ENCODE results near the gene GFER. TPM values are rescaled to one million over a fixed set of nuclear protein-coding genes. Genes with fewer than 3 reads are reported as not detected.
"Not testable (repeated sequence)": the region's sequence is repeated elsewhere in the genome, so short reads cannot be mapped to it uniquely, and the experiment has no call there.

The GFER gene
- total RNA-seq, 1 donor from 2014 or later, result 42.8 TPM

DNA sequence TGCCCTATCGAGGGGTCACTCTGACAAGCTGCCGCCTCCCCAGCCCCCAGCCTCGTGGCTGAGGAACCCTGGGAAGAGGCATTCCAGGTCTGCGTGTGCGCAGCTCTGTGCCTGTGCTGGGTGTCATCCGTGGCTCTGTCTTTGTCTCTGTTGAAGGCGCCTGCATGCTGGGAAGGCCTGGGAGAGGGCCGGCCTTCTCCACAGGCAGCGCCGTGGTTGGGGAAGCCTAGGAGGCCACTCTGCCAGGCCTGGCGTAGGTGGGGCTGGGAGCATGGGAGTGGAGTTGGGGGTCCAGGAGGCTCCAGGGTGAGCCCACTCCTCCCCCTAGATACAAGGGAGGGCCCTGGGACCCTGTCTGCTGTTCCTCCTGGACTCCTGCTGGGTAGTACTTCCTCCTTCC, 46.0 kb downstream of the GFER start:
- H3K27ac Mint-ChIP-seq, result no peak overlapping the region
- DNase-seq, result no peak
- H3K4me1 Mint-ChIP-seq, result no peaks in the 10 kb centered on the region
- no peaks in the 10 kb centered on the region for H3K9me3 Mint-ChIP-seq
- no peak overlapping the region for H3K4me3 Mint-ChIP-seq
- peaks cover 27% of the 10 kb centered on the region for H3K27me3 Mint-ChIP-seq
- H3K36me3 Mint-ChIP-seq (ENCODE audit: low read depth), result no peaks in the 10 kb centered on the region
- intact Hi-C loops (cut with micrococcal nuclease), result no loop called here

DNA sequence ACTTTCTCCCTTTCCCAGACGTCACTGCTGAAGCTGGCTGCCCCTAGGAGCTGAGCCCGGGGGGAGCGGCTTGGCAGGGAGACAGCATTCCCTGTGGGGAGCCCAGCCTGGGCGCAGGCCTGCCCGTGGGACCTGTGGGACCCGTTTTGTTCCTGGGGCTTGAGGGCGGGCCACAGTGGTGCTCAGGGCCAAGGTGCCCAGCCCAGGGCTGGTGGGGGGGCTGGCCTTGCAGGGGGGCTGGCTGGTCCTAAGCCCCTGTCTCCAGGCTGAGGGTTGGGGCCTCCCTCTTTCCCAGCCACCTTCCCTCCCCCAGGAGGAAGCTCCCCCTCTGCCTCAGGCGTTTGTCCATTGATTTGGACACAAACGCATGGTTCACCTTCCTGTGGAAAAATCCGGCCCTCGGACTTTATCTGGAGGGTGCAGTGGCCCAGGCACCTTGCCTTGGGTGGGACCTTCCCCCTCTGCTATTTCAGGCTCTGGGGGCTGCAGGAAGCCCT, 47.1 kb downstream of the GFER start:
- DNase-seq, result no peak
- intact Hi-C loops (cut with micrococcal nuclease), result no loop called here
- Mint-ChIP-seq H3K27ac (no peak overlapping the region), H3K36me3 (ENCODE audit: low read depth) (no peaks in the 10 kb centered on the region), H3K4me1 (no peaks in the 10 kb centered on the region), H3K4me3 (no peak overlapping the region), H3K27me3 (peaks cover 18% of the 10 kb centered on the region), H3K9me3 (no peaks in the 10 kb centered on the region)

DNA sequence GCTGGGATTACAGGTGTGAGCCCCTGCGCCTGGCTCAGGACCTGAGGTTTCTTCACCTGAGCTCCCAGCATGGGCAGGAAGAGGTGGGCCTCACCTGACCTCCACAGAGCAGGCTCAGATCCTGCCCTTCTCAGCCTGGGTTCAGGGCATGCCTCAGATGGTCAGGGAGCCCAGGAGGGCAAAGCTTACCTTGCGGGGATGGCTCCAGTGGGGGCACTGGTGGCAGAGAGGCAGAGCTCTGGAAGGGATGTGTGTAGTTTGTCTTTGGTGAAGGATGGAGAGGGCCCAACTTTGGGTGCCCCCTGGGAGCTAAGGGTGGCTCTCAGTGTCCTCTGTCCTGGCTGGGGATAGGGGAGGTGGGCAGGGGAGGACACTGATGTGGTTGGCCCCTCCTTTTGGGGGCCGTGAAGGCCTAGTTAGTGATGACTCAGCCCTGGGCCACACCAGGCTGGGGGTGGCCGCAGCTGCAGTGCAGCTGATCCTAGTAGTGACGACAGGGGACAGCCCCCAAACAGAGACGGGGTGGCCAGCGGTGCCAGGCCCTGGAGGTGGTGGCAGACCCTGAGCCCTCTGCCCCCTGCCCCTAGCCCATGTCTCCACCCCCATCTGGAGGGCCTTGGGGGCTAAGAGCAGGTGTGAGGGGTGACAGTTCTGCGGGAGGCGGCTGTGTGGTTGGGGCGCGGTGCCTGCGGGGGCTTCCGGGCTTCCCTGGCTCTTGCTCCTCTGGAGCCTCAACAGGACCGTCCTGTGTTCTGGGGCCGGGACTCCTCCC, 48.5 kb downstream of the GFER start:
- peaks cover 16% of the 10 kb centered on the region for H3K27me3 Mint-ChIP-seq
- H3K36me3 Mint-ChIP-seq (ENCODE audit: low read depth), result no peaks in the 10 kb centered on the region
- DNase-seq, result no peak
- intact Hi-C loops (cut with micrococcal nuclease), result no loop called here
- H3K9me3 Mint-ChIP-seq, result no peaks in the 10 kb centered on the region
- H3K4me1 Mint-ChIP-seq, result no peaks in the 10 kb centered on the region
- H3K4me3 Mint-ChIP-seq, result no peak overlapping the region
- H3K27ac Mint-ChIP-seq, result no peak overlapping the region

DNA sequence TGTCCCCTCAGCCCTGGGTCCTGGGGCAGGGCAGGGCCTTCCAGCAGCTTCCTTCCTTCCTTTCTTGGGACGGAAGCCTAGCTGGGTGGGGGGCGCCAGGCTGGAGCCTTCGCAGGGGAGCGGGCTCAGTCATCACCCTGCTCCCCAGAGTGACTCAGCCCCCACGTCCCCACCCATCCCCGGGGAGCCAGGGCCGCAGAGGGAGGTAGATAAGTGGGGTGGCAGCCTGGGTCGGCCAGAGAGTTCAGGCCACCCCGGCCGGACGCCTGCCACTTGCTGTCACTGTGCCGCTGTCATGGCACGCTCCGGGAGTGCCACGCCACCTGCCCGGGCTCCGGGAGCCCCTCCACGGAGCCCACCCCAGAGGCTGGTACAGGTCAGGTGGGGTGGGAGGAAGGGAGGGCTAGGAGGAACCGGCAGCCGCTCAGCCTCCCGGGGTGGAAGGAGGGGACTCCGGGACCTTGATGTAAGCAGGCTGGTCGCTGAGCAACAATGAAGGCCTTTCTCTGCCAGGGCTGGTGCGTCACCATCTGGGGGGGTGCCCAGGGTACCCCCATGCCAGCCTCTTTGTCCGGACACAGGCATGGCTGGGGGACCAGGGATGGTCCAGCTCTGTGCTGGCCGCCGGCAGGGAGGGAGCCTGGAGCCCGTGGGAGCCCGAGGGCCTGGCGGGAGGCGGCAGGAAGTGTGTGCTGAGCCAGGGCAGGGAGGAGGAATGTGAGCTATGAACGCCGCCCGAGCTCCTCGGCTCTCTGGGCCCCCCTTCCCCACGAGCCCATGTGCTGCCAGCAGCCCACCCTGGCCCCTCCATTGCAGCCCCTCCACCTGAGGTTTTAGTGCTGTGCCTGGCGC, 49.3 kb downstream of the GFER start:
- Mint-ChIP-seq H3K4me3 (no peak overlapping the region), H3K36me3 (ENCODE audit: low read depth) (no peaks in the 10 kb centered on the region), H3K4me1 (no peaks in the 10 kb centered on the region), H3K9me3 (no peaks in the 10 kb centered on the region), H3K27me3 (peaks cover 7% of the 10 kb centered on the region), H3K27ac (no peak overlapping the region)
- DNase-seq, result no peak
- intact Hi-C loops (cut with micrococcal nuclease), result no loop called here

DNA sequence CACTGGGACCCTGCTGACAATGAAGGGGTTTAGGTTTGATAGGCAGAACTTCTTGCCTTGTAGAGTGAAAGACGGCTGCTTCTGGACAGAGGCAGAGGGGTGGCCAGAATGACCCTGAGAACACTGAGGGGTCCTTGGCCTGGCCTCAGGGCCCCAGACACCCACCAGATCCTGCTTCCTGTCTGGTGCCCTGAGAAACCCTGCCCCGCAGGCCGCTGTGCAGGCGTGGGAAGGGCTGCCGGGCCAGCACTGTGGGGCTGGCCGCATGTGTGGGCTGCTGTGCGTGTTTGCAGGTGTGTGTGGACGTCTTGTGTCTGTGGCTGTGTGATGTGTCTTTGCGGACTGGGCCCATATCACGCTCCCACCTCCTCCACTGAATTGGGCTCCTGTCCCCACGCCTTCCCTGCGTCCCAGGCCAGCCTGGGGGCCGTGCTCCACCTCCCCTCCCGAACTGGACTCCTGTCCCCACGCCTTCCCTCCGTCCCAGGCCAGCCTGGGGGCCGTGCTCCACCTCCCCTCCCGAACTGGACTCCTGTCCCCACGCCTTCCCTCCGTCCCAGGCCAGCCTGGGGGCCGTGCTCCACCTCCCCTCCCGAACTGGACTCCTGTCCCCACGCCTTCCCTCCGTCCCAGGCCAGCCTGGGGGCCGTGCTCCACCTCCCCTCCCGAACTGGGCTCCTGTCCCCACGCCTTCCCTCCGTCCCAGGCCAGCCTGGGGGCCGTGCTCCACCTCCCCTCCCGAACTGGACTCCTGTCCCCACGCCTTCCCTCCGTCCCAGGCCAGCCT, 50.1 kb downstream of the GFER start:
- H3K9me3 Mint-ChIP-seq; DNase-seq; H3K27ac Mint-ChIP-seq; H3K27me3 Mint-ChIP-seq; H3K36me3 Mint-ChIP-seq (ENCODE audit: low read depth); intact Hi-C loops (cut with micrococcal nuclease); H3K4me3 Mint-ChIP-seq; H3K4me1 Mint-ChIP-seq: not testable (repeated sequence)

DNA sequence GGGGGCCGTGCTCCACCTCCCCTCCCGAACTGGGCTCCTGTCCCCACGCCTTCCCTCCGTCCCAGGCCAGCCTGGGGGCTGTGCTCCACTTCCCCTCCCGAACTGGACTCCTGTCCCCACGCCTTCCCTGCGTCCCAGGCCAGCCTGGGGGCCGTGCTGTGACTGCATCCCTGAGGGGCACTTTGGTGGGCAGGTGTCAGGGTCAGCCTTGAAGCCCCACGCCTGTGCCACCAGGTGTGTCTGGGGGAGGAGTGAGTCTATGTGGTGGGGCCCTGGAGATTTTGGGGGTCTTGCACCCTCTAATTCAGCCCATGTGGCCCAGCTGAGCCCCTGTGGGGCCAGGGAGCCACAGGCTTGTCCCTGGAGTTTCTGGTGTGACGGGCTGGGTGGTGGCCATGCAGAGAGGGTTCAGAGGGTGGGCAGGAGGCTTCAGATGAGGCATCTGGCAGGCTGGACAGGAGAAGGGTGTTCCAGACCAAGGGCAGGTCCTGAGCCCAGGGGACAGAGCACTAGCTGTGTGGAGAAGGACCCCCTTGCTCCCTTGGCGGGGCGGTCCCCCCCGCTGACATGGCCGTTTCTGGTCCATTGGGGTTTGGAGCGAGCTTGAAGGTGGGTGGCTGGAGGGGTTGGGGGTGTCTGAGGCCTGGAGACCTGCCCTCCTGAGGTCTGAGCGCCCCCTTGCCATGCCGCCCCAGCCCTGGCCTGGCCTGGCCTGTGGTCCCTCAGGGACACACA, 50.9 kb downstream of the GFER start:
- no peaks in the 10 kb centered on the region for H3K36me3 Mint-ChIP-seq (ENCODE audit: low read depth)
- no peak overlapping the region for H3K4me3 Mint-ChIP-seq
- no peak for DNase-seq
- H3K4me1 Mint-ChIP-seq, result no peaks in the 10 kb centered on the region
- no peaks in the 10 kb centered on the region for H3K9me3 Mint-ChIP-seq
- no peaks in the 10 kb centered on the region for H3K27me3 Mint-ChIP-seq
- no peak overlapping the region for H3K27ac Mint-ChIP-seq
- intact Hi-C loops (cut with micrococcal nuclease), result no loop called here

DNA sequence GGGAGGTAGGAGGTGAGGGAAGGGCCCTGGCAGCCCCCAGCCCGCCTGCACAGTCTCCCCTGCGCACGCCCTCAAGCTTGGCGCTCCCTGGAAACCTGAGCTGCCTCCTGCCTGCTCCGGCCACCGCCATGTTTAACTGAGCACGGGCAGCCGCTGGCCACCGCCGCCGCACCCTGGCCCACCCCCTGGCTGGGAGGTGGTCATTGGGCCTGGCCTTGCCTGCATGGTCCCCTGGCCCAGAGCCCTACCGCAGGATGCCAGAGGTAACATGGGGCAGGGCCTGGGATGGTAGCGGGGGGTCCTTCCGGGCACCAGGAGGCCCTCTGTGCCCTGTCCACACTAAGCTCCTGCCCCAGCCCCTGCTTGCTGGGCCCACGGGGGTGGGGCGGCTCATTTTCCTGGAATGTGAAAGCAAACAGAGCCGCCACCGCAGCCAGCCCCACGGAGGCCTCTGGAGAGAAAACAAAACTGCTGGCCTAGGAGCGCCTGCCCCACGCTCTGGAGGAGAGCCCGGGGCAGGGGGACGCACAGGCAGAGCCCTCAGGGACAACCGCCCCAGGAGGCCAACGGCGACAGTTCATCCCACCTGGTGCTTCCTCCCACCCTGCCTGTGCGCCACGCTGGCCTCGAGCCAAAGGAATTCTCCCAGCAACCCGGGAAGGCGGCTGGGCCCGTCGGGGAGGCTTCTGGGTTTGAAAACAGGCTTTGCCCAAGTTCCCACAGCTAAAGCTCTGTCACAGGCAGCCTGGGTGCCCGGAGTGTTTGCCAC, 51.6 kb downstream of the GFER start:
- H3K4me1 Mint-ChIP-seq, result no peaks in the 10 kb centered on the region
- no peaks in the 10 kb centered on the region for H3K9me3 Mint-ChIP-seq
- no peaks in the 10 kb centered on the region for H3K27me3 Mint-ChIP-seq
- intact Hi-C loops (cut with micrococcal nuclease), result no loop called here
- no peaks in the 10 kb centered on the region for H3K36me3 Mint-ChIP-seq (ENCODE audit: low read depth)
- no peak overlapping the region for H3K4me3 Mint-ChIP-seq
- H3K27ac Mint-ChIP-seq, result no peak overlapping the region
- DNase-seq, result no peak

DNA sequence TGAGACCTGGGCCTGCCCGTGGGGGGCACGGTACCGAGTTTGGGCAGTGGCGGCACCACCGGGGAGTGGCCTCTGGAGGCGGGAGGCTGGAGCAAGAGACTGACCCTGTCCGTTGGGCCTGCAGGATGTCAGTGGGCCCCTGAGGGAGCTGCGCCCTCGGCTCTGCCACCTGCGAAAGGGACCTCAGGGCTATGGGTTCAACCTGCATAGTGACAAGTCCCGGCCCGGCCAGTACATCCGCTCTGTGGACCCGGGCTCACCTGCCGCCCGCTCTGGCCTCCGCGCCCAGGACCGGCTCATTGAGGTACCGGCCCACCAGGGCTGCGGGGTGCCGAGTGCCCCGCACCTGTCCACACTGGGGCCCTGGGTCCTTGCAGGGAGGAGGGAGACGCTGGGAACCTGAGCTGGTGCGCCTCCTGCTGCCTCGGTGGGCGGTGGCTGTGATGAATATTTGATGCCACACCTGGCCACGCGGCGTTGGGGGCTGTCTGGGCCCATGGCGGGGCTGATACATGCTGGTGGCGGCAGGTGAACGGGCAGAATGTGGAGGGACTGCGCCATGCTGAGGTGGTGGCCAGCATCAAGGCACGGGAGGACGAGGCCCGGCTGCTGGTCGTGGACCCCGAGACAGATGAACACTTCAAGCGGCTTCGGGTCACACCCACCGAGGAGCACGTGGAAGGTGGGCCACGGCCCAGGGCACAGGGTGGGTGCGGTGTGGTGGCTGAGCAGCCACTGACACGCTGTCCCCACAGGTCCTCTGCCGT, 52.4 kb downstream of the GFER start:
- H3K4me3 Mint-ChIP-seq, result no peak overlapping the region
- H3K27me3 Mint-ChIP-seq, result no peaks in the 10 kb centered on the region
- intact Hi-C loops (cut with micrococcal nuclease), result no loop called here
- H3K4me1 Mint-ChIP-seq, result no peaks in the 10 kb centered on the region
- DNase-seq, result no peak
- H3K9me3 Mint-ChIP-seq, result no peaks in the 10 kb centered on the region
- H3K36me3 Mint-ChIP-seq (ENCODE audit: low read depth), result no peaks in the 10 kb centered on the region
- no peak overlapping the region for H3K27ac Mint-ChIP-seq

DNA sequence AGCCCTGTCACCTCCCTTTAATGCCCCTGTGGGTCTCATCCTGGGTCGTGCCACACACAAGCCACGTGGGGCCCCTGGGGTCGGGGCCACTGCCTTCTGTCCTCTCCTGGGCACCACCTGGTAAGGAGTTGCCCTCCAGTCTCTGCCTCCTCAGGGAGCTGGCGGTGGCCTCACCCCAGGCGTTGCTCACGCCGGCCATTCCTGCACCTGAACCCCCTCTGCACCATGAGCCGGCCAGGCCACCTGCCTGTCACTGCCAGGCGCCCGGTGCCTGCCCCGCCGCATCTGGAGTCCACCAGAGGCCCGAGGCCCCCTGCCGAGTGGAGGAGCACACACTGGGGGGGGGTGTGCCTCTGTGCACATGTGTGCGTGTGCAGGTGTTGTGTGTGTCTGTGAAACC, 53.1 kb downstream of the GFER start:
- intact Hi-C loops (cut with micrococcal nuclease), result no loop called here
- Mint-ChIP-seq H3K27me3 (no peaks in the 10 kb centered on the region), H3K27ac (no peak overlapping the region), H3K4me1 (no peaks in the 10 kb centered on the region), H3K36me3 (ENCODE audit: low read depth) (no peaks in the 10 kb centered on the region), H3K9me3 (no peaks in the 10 kb centered on the region), H3K4me3 (no peak overlapping the region)
- DNase-seq, result no peak

Other genes starting within 250 kb of the GFER start
- gene NME3, start 212.7 kb upstream of the GFER start, total RNA-seq, result 46.3 and 50.0 TPM in 2 replicates
- 28.2 and 30.0 TPM in 2 replicates for gene EME2, start 211.4 kb upstream of the GFER start, total RNA-seq
- 201 and 207 TPM in 2 replicates for gene MRPS34, start 211.1 kb upstream of the GFER start, total RNA-seq
- 24.6 and 24.9 TPM in 2 replicates for gene SPSB3, start 201.6 kb upstream of the GFER start, total RNA-seq
- gene NUBP2, start 201.2 kb upstream of the GFER start, total RNA-seq, result 77.4 and 81.1 TPM in 2 replicates
- gene IGFALS, start 190.5 kb upstream of the GFER start, total RNA-seq, result 0.12 TPM in 1 of 2 replicates, not detected in the other
- gene HAGH, start 157.4 kb upstream of the GFER start, total RNA-seq, result 50.3 and 57.7 TPM in 2 replicates
- 20.2 and 21.7 TPM in 2 replicates for gene FAHD1, start 157.0 kb upstream of the GFER start, total RNA-seq
- not detected in 2 replicates for gene MEIOB, start 112.0 kb upstream of the GFER start, total RNA-seq
- not detected in 2 replicates for gene HS3ST6, start 65.8 kb upstream of the GFER start, total RNA-seq
- gene MSRB1, start 41.0 kb upstream of the GFER start, total RNA-seq, result 22.8 and 23.0 TPM in 2 replicates
- 1.0 TPM in 1 of 2 replicates, not detected in the other for gene RPL3L, start 29.5 kb upstream of the GFER start, total RNA-seq
- 136 and 141 TPM in 2 replicates for gene NDUFB10, start 24.7 kb upstream of the GFER start, total RNA-seq
- 3,359 and 3,401 TPM in 2 replicates for gene RPS2, start 19.4 kb upstream of the GFER start, total RNA-seq
- gene RNF151, start 17.3 kb upstream of the GFER start, total RNA-seq, result 0.57 TPM in 1 of 2 replicates, not detected in the other
- 81.4 and 87.5 TPM in 2 replicates for gene TBL3, start 12.1 kb upstream of the GFER start, total RNA-seq
- 0.56 TPM in 1 of 2 replicates, not detected in the other for gene NOXO1, start 2.7 kb upstream of the GFER start, total RNA-seq
- gene SYNGR3, start 5.8 kb downstream of the GFER start, total RNA-seq, result 18.1 and 20.2 TPM in 2 replicates
- 93.9 and 99.0 TPM in 2 replicates for gene ZNF598, start 25.6 kb downstream of the GFER start, total RNA-seq
- 6.9 and 7.0 TPM in 2 replicates for gene NPW, start 35.6 kb downstream of the GFER start, total RNA-seq
- gene NHERF2, start 42.7 kb downstream of the GFER start, total RNA-seq, result 1.3 and 1.8 TPM in 2 replicates
- gene NTHL1, start 63.6 kb downstream of the GFER start, total RNA-seq, result 50.3 and 57.7 TPM in 2 replicates
- 98.8 and 99.8 TPM in 2 replicates for gene TSC2, start 63.8 kb downstream of the GFER start, total RNA-seq
- 91.4 and 93.3 TPM in 2 replicates for gene PKD1, start 151.7 kb downstream of the GFER start, total RNA-seq
- gene RAB26, start 164.4 kb downstream of the GFER start, total RNA-seq, result 0.83 and 1.0 TPM in 2 replicates
- gene TRAF7, start 171.6 kb downstream of the GFER start, total RNA-seq, result 68.7 and 80.3 TPM in 2 replicates
- 2.2 and 2.3 TPM in 2 replicates for gene CASKIN1, start 212.4 kb downstream of the GFER start, total RNA-seq
- 65.2 and 70.3 TPM in 2 replicates for gene MLST8, start 221.3 kb downstream of the GFER start, total RNA-seq
- 22.2 and 23.1 TPM in 2 replicates for gene BRICD5, start 226.7 kb downstream of the GFER start, total RNA-seq
- gene PGP, start 230.6 kb downstream of the GFER start, total RNA-seq, result 38.7 and 38.9 TPM in 2 replicates
- gene E4F1, start 239.4 kb downstream of the GFER start, total RNA-seq, result 33.4 and 34.7 TPM in 2 replicates

Data from activated CD4-positive, alpha-beta T cell treated with anti-CD3 and anti-CD28 coated beads, Interleukin-2, amount 10 ng/mL, durations not matched to agents 24 days and 14 days (primary cell).